Type B pancreatic cell (in vitro differentiated cells): ENCODE measurements around the gene JMJD4. TPM values are rescaled to one million over a fixed set of nuclear protein-coding genes. Genes with fewer than 3 reads are reported as not detected.

Source experiments
- DNase-seq: peaks from one replicate; pipeline ENCODE4 v3.0.0; 2021; ENCODE audit warnings: mixed read lengths; ENCODE audit not compliant: unreplicated experiment; ENCODE audit errors: extremely low spot score
- H3K27ac Mint-ChIP-seq: 2 replicates; pipeline ENCODE4 v1.8.0; 2021; ENCODE audit warnings: mild to moderate bottlenecking, mixed read lengths
- H3K27me3 Mint-ChIP-seq: 2 replicates; pipeline ENCODE4 v1.8.0; 2021; ENCODE audit warnings: mixed read lengths
- H3K36me3 Mint-ChIP-seq: 2 replicates; pipeline ENCODE4 v1.8.0; 2021; ENCODE audit warnings: mixed read lengths
- H3K4me1 Mint-ChIP-seq: one replicate; pipeline ENCODE4 v1.8.0; 2021; ENCODE audit warnings: mixed read lengths; ENCODE audit not compliant: unreplicated experiment
- H3K4me3 Mint-ChIP-seq: 2 replicates; pipeline ENCODE4 v1.8.0; 2021; ENCODE audit warnings: mild to moderate bottlenecking, mixed read lengths
- H3K9me3 Mint-ChIP-seq: 2 replicates; pipeline ENCODE4 v1.8.0; 2021; ENCODE audit warnings: mixed read lengths
- total RNA-seq: library from RNA; stranded (reverse); gene quantifications from 2 replicates; pipeline ENCODE4 v1.2.1, GENCODE V29; 2021; ENCODE audit warnings: low replicate concordance
- TF ChIP-seq, protein P1 (sequence below): fragments of 200-600 bp; sonication (generic); conservative IDR thresholded peaks from 2 replicates; pipeline ENCODE4 v1.5.0; 2021; ENCODE audit warnings: antibody characterized with exemption, mild to moderate bottlenecking

The JMJD4 gene
- total RNA-seq, 1 donor from 2014 or later, result 23.5 TPM

DNA sequence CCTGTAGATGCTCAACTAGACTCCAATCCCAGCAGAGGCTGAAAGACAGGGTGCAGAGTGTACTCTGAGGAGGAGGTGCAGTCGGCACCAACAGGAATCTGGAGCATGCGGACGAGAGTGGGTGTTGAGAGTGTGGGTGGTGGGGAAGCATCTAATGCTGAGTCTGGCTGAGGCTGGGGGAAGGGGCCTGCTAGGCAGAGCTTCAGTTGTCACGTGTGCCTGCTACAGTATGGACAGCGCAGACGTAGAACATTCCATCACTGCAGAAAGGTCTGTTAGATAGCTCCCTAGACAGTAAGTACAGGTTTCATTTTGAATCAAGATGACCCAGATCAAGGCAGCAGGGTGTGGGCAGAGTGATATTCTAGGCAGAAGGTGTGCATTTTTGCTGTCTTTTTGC is 23.3 kb upstream of the JMJD4 start:
- H3K4me3 Mint-ChIP-seq, result no peak overlapping the region
- H3K36me3 Mint-ChIP-seq, result peaks cover 7% of the 10 kb centered on the region
- H3K4me1 Mint-ChIP-seq, result no peaks in the 10 kb centered on the region
- no peak for DNase-seq
- TF ChIP-seq, protein P1, sequence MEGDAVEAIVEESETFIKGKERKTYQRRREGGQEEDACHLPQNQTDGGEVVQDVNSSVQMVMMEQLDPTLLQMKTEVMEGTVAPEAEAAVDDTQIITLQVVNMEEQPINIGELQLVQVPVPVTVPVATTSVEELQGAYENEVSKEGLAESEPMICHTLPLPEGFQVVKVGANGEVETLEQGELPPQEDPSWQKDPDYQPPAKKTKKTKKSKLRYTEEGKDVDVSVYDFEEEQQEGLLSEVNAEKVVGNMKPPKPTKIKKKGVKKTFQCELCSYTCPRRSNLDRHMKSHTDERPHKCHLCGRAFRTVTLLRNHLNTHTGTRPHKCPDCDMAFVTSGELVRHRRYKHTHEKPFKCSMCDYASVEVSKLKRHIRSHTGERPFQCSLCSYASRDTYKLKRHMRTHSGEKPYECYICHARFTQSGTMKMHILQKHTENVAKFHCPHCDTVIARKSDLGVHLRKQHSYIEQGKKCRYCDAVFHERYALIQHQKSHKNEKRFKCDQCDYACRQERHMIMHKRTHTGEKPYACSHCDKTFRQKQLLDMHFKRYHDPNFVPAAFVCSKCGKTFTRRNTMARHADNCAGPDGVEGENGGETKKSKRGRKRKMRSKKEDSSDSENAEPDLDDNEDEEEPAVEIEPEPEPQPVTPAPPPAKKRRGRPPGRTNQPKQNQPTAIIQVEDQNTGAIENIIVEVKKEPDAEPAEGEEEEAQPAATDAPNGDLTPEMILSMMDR, result no peak
- no peaks in the 10 kb centered on the region for H3K27me3 Mint-ChIP-seq
- no peak overlapping the region for H3K27ac Mint-ChIP-seq
- H3K9me3 Mint-ChIP-seq, result no peaks in the 10 kb centered on the region

DNA sequence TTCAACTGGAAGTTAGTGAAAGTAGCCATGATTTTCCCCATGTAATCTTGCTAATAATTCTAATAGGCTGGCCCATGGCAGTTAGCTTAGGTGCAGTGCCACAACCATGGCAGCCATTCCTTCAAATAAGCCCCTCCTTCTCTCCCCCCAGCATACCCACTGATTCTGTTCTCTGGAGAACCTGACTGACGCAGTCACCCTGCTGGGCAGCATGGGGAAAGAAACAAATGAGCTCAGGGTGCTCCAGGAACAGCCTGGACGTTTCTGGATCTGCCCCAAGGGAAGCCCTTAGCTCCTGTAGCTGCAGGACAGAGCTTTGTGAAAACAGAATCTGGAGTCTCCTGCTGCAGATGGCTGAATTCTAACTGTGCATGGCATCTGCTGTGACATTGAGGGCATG is 22.7 kb upstream of the JMJD4 start:
- peaks cover 7% of the 10 kb centered on the region for H3K36me3 Mint-ChIP-seq
- no peak overlapping the region for H3K4me3 Mint-ChIP-seq

DNA sequence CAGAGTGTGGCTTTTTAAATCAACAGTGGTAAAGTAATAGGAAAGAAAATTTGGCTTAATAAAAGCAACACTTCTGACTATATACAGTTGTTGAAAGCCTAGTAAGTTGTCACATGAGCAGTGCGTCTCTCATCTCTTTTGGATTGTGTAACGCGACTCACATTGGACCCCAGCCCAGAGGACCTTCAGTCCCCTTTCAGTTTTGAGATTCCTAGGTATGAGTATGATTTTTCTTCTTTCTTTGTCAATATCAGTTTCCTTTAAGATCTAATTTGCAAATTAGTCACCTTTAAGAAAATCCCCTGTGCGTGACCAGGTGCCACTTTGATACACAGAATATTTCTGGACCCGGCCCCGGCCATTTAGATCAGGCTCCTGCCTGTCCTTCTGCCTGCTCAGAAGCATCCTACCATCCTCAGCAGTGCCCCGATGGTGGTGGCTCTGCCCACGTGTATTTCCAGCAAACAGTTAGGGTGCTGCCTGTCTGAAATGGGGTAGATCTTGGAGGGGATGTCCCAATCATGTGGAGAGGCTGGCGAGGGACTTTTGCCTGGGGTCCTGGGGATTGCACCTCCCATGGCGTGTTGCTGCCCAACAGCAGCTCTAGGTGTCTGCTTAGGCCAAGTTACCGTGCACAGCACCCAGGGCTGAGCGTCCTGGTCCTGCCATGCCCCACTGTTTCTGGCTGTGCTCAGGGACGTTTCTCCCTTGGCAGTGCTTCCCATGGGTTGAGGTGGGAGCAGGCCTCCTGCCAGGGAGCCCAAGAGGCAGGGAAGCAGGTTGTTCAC is 21.3 kb upstream of the JMJD4 start:
- H3K9me3 Mint-ChIP-seq, result no peaks in the 10 kb centered on the region
- peaks cover 7% of the 10 kb centered on the region for H3K36me3 Mint-ChIP-seq
- no peak overlapping the region for H3K4me3 Mint-ChIP-seq
- DNase-seq, result no peak
- TF ChIP-seq, protein P1, result no peak
- no peak overlapping the region for H3K27ac Mint-ChIP-seq
- no peaks in the 10 kb centered on the region for H3K4me1 Mint-ChIP-seq
- H3K27me3 Mint-ChIP-seq, result no peaks in the 10 kb centered on the region

More for the DNA sequence above, 22.7 kb upstream of the JMJD4 start:
- Mint-ChIP-seq H3K4me1 (no peaks in the 10 kb centered on the region), H3K27me3 (no peaks in the 10 kb centered on the region), H3K27ac (no peak overlapping the region), H3K9me3 (no peaks in the 10 kb centered on the region)
- TF ChIP-seq, protein P1, result no peak
- no peak for DNase-seq

DNA sequence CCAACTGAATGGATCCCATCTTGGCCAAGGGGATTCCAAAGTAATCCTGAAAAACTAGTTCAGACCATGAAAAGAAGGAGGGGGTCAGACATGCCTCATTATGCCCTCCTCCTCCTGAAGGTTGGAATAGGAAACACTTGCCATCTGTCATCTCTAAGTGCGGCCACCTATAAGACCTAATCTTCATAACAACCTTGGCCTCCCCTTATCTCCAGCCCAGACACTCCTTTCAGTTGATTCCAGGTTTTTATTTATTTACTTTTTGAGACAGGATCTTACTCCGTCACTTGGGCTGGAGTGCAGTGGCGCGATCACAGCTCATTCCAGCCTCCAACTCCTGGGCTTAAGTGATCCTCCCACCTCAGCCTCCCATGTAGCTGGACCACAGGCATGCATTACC is 19.9 kb upstream of the JMJD4 start:
- Mint-ChIP-seq H3K4me3 (no peak overlapping the region), H3K27me3 (no peaks in the 10 kb centered on the region), H3K36me3 (peaks cover 3% of the 10 kb centered on the region), H3K4me1 (no peaks in the 10 kb centered on the region), H3K27ac (no peak overlapping the region), H3K9me3 (no peaks in the 10 kb centered on the region)
- TF ChIP-seq, protein P1, result no peak
- no peak for DNase-seq

DNA sequence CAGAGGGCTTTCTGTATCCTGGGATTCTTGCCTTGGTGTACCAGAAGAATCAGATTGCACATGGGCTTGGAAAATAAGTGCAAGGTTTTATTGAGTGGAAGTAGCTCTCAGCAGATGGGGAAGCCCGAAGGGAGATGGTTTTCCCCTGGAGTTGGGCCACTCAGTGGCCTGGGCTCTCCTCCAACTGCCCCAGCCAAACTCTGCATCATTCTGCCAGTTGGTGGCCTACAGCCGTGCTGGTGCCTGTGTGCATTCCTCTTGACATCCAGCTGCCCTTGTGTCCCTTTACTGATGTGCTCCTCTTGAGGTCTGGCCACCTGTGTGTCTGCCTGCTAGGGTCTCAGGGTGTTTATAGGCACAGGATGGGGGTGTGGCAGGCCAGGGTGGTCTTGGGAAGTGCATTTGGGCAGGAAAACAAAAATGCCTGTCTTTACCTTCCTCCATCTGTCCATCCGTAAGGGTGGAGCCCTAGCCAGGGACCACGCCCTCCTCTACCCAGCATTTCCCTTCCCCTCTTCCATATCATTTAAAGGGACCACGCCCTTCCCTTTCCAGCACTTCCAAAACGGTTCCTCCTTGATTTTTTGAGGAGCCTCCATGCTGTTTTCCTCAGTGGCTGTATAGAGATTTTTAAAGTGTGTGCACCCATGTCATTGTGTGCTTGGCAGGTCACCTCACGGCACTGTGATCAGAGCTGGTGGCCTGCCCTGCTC is 19.1 kb upstream of the JMJD4 start:
- TF ChIP-seq, protein P1, result no peak
- Mint-ChIP-seq H3K4me3 (no peak overlapping the region), H3K36me3 (peaks cover 7% of the 10 kb centered on the region), H3K4me1 (no peaks in the 10 kb centered on the region), H3K9me3 (no peaks in the 10 kb centered on the region), H3K27ac (no peak overlapping the region), H3K27me3 (no peaks in the 10 kb centered on the region)
- no peak for DNase-seq
